GM19324 (cell line): ENCODE measurements around the gene PLOD1.
"Not testable (repeated sequence)": the region's sequence is repeated elsewhere in the genome, so short reads cannot be mapped to it uniquely, and the experiment has no call there.

ENCODE experiments used
- ATAC-seq: cut with Tn5 transposase; IDR thresholded peaks from one replicate; pipeline ENCODE4 v1.9.1; 2021; ENCODE audit warnings: mild to moderate bottlenecking, moderate library complexity; ENCODE audit not compliant: unreplicated experiment, low FRiP score

Gene PLOD1

GRCh38 chr1:12001249-12001917 is 66.9 kb downstream of the PLOD1 start:
- no peak for ATAC-seq

- no peak for ATAC-seq
Observed at GRCh38 chr1:12001996-12002493, 67.5 kb downstream of the PLOD1 start.

DNA sequence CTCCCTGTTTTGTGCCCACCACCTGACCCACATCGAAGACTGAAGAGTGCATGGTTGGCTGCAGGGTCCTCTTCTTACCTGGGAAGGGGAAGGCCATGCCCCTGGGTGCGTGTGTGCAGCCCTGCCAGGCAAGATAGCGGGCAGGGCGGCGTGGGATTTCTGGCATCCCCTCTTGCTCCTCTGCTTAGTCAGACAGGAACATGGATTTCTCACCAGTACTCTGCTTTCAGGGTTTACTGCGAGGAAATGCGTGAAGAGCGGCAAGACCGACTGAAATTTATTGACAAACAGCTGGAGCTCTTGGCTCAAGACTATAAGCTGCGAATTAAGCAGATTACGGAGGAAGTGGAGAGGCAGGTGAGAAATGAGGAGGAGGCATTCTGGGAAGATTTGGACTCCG is 69.2 kb downstream of the PLOD1 start:
- no peak for ATAC-seq

DNA sequence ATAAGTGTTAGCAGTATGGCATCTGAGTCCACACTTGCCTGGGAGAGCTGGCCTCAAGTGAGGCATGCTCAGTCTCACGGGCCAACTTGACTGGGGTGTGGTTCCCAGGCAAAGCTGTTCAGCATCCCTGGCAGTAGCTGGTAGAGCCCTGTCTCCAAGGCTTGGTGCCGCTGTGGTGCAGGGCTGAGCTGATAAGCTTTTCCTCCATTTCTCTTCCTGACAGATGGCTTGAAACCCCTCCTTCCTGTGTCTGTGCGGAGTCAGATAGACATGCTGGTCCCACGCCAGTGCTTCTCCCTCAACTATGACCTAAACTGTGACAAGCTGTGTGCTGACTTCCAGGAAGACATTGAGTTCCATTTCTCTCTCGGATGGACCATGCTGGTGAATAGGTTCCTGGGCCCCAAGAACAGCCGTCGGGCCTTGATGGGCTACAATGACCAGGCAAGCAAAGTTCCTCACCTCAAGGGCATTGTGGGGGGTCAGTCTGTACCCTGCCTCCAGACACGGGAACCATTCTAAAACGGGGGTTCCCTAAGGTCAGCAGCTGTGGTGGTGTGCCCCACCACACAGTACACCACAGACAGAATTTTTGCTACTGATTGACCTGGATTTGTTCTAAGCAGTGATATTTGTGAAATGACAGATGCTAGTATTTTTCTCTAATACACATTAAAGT is 71.1 kb downstream of the PLOD1 start:
- ATAC-seq: no peak

GRCh38 chr1:12006167-12006921 is 71.8 kb downstream of the PLOD1 start:
- ATAC-seq: no peak

GRCh38 chr1:12007204-12007603 is 72.7 kb downstream of the PLOD1 start:
- ATAC-seq: no peak

DNA sequence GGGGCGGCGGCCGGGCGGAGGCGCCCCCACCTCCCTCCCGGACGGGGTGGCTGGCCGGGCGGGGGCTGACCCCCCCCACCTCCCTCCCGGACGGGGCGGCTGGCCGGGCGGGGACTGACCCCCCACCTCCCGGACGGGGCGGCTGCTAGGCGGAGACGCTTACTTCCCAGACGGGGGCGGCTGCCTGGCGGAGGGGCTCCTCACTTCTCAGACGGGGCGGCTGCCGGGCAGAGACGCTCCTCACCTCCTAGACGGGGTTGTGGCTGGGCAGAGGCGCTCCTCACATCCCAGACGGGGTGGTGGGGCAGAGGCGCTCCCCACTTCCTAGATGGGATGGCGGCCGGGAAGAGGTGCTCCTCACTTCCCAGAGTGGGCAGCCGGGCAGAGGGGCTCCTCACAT is 73.8 kb downstream of the PLOD1 start:
- not testable (repeated sequence) for ATAC-seq

- no peak for ATAC-seq
Observed at GRCh38 chr1:12009318-12009947, 74.9 kb downstream of the PLOD1 start.

- no peak for ATAC-seq
Observed at GRCh38 chr1:12010746-12011570, 76.4 kb downstream of the PLOD1 start.

DNA sequence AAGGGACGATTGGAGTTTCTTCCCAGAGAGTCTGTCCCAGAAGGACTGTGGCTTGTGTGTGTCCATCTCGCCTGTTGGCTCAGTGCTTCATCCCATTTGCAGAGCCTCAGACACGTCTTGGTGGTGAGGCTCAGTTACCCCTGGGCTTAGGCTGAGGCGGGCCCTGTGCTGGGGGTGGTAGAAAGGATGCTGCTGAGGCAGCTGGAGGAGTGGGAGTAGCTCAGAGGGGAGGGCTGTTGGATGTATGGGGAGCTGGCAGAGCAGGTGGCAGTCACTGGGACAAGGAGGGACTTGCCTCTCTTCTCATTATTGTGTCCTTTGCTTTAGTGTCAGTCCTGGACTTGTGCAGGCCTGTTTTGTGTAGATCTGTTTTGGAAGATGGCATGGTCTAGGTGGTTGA is 77.5 kb downstream of the PLOD1 start:
- ATAC-seq: no peak

DNA sequence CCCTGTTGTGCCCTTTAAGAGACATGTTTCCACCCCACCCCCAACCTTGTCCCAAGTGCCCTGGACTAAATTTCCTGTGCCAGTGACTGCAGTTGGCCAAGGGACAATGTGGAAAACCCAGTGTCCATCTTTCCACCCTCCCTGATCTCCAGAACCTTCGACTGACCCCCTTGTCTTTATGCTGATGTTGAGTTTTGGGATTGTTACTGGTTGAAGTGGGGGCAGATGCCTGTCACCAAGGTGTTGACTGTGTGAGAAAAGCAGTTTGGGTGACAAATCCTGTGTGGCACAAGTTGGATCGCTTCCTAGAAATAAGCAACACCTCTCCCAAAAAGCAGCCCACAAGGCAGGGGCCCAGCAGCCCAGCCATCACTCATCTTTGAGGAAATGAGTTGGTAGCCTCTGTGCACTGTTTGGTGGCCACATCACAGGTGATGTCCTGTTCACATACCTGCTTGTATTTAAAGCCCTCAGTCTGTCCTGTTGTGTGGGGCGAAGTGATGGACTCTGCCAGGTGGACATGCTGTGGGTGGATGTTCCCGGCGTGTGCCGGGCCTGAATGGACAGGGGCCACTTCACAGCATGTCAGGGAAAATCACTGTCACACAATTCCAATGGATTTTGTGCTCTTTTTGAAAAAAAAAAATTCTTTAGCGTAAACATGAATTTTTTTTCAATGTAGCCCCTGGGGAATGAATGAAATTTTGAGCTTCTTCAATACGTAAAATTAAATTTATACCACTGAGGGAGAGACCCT is 78.2 kb downstream of the PLOD1 start:
- ATAC-seq: no peak

DNA sequence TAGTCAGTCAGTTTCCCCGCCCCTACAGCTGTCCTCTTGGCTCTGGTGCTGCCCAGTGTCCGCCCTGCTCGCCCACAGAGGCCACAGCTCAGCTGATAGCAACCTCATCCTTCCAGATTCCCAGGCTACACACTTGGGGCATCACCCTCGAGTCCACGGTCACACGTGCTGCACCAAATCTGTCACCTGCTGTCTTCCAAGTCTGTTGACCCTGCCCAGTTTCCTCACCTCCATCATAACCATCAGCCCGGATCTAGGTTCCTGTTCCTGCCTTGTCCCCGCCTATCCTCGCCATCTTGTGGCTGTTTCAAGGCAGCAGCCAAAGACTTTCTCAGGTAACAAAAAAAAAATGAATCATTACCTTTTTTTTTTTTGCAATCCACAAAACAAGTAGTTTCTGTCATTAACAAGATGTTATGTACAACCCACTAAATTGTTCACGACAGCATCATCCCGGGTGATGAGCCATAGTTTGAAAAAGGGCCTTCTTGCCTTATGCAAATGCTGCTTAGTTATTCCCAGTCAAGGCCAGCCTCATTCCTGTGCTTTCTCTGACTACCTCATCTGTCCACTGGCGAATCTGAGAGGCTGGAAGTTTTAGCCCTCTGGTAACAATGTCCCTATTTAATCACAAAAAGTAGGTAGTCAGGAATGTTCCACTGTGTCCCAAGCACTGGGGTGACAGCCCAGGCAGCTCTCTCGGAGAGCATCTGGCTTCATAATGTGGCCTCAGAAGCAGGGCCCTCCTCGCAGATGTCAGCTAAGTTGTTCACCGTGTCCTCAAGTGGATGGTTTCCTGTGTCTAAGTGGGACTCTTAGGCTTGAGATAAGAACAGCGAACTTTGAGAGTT is 79.8 kb downstream of the PLOD1 start:
- ATAC-seq: no peak

DNA sequence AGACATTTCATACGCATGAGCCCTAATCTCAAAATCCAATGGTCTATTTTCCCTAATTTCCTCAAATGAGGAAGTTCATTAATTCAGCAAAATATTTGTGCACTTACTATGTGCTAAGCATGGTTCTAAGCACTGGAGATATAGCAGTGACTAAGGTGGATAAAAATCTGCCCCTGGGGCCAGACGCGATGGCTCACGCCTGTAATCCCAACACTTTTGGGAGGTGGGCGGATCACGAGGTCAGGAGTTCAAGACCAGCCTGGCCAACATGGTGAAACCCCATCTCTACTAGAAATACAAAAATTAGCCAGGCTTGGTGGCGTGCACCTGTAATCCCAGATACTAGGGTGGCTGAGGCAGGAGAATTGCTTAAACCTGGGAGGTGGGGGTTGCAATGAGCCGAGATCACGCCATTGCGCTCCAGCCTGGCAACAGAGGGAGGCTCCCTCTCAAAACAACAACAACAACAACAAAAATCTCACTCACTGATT is 80.5 kb downstream of the PLOD1 start:
- no peak for ATAC-seq

DNA sequence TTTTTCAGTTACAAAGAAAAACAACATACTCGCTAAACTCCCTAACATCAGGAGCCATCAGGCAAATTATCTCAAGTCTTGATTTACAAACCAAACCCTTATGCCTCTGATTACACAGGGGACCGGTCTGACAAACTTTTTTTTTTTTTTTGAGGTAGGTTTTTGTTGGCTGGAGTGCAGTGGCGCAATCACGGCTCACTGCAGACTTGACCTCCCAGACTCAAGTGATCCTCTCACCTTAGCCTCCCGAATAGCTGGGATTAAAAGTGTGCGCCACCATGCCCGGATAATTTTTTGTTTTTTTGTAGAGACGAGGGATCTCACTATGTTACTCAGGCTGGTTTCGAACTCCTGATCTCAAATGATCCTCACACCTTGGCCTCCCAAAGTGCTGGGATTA is 81.0 kb downstream of the PLOD1 start:
- no peak for ATAC-seq

- ATAC-seq: no peak
Observed at GRCh38 chr1:12016182-12016581, 81.7 kb downstream of the PLOD1 start.

DNA sequence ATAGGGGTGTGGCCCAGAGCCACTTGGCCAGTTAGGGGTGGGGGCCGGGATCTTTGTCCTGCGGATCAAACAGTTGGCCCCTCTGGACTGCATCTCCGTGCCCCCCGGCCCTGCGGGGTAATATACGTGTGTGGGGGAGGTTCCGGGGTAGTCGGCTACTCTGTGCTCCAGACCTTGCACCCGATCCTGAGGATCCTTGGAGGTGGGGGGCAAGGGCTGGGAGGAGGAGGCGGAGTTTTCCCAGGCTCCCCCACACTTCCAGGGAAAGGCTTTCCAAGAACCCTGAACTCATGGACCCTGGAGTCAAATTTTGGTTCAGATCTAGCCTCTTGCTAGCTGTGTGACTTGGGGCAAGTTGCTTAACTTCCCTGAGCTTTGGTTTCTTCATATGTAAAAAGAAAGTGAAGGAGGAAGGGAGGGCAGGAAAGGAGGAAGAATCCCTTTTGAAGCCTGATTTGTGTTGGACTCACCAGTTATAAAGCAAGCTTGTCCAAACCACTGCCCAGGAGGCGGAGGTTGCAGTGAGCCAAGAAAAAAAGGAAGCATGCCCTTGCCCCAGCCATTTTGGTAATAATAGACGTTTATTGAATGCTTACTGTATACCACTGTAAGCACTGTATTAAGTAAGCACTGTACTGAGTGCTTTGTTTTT is 85.5 kb downstream of the PLOD1 start:
- no peak for ATAC-seq

- ATAC-seq: no peak
Observed at GRCh38 chr1:12021616-12022015, 87.1 kb downstream of the PLOD1 start.

DNA sequence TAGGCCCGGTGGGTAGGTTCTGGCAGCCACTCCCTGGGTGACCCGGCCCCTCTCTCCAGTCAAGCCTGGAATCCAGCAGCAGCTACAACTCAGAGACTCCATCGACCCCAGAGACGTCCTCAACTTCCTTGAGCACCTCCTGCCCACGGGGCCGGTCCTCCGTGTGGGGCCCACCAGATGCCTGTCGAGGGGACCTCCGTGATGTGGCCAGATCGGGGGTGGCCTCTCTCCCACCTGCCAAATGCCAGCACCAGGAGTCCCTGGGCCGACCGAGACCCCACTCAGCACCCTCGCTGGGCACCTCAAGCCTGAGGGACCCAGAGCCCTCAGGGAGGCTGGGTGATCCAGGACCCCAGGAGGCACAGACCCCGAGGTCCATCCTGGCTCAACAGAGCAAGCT is 87.5 kb downstream of the PLOD1 start:
- ATAC-seq: no peak
